HFF-Myc (cell line): ENCODE results near the gene COMP.

ENCODE experiments used
- DNase-seq: peaks from one replicate; pipeline ENCODE4 v3.0.0-alpha.2; 2011; ENCODE audit warnings: low read depth; ENCODE audit errors: extremely low read depth
- H3K4me3 ChIP-seq: replicated peaks from 2 replicates; pipeline ENCODE4 v1.5.1; 2011; ENCODE audit warnings: low read depth, mild to moderate bottlenecking, control low read depth, low read length
- CTCF ChIP-seq: IDR thresholded peaks from 2 replicates; pipeline ENCODE4 v1.5.1; 2012; ENCODE audit warnings: mild to moderate bottlenecking, low read depth, low read length, control low read depth; ENCODE audit errors: missing control alignments

Gene COMP

DNA sequence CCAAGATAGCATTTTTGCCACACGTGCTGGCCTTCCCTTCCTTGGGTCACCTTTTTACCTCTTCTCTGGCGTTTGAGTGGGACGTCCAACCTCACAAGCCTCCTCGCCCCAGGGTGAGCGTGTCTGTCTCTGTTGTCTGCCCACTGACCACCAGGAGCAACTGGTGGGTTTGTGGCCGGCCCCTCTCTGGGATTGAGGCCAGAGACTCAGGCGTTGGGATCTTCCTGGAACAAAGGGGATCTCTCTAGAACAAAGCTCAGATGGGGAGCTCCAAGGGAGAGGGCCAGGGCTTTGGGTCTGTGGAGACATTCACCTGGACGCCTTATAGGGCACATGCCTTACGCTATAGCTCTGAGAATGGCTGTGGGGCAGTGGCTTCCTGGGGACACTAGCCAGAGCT, 17.4 kb downstream of the COMP start:
- H3K4me3 ChIP-seq = no peak overlapping the region
- no peak for TF ChIP-seq CTCF
- no peak for DNase-seq

- TF ChIP-seq CTCF = no peak
- no peak overlapping the region for H3K4me3 ChIP-seq
- DNase-seq = no peak
Measured at GRCh38 chr19:18772620-18773587, 18.2 kb downstream of the COMP start.

DNA sequence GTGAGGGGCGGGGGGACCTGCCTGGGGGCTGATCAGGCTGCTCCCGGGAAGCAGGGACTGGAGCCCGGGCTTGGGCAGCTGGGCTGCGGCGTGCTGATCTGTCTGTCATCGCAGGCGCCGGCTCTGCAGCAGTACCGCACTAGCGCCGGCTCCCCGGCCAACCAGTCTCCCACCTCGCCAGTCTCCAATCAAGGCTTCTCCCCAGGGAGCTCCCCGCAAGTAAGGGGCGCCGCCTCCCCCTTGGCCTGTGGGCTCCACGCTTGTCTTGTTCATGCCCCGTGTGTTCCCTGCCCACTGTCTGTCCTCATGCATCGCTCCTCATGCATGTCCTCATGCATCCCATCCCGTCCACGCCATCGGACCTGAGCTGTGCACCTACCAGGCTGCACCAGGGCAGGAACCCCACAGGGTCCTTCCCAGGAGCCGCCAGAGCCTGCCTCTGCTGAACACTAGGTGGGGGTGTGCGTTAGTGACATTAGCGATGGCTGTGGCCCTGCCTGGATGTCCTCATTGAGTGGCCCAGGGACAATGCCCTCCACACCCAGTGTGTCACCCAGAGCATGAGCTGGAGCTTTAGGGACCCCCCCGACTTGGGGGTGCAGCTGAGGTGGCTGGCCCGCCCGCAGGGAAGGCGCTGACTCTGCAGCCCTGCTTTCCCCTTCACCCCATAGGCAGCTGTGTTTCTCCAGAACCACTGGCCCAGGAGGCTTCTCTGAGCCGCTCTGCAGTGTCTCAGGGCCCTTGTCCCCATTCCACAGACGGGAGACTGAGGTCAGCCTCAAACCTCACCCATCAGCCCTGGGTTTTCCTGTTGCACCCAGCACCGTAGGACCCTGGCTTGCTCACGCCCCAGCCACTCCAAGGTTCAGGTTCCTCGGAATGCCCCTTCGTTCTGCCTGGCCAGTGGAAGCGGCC, 19.5 kb downstream of the COMP start:
- TF ChIP-seq CTCF = peak; percentile 44
- no peak overlapping the region for H3K4me3 ChIP-seq
- no peak for DNase-seq

DNA sequence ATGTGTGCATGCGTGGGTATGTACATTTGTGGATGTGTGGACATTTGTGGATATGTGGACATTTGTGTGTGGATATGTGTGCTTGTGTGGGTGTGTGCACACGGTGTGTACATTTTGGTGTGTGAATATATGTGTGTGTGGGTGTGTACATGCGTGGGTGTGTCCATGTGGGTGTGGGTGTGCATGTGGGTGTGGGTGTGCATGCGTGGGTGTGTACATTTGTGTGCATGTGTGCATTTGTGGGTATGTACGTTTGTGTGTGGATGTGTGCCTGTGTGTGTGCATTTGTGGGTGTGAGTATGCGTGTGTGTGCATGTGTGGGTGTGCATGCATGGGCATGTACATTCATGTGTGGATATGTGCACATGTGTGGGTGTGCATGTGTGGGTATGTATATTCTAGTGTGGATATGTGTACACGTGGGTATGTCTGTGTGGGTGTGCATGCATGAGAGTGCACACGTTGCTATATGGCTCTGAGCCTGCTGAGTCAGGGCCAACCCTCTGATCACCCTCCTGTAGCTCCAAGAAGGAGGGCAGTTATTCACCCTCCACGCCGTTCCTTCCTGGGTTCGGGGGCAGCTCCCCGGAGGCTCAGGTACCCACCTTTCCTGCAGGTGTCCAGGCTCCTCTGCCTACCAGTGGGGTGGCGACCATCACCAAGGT, 20.3 kb downstream of the COMP start:
- no peak for DNase-seq
- H3K4me3 ChIP-seq = no peak overlapping the region
- TF ChIP-seq CTCF = no peak

GRCh38 chr19:18769989-18770528, 21.0 kb downstream of the COMP start:
- DNase-seq = no peak
- TF ChIP-seq CTCF = no peak
- no peak overlapping the region for H3K4me3 ChIP-seq

GRCh38 chr19:18768997-18769891, 21.9 kb downstream of the COMP start:
- no peak for DNase-seq
- no peak overlapping the region for H3K4me3 ChIP-seq
- no peak for TF ChIP-seq CTCF
